ENCODE results near the gene EIF4H. TPM values are rescaled to one million over a fixed set of nuclear protein-coding genes. Genes with fewer than 3 reads are reported as not detected.

The EIF4H gene
- total RNA-seq, 2 donors from 2014 or later: 163 to 219 TPM

DNA sequence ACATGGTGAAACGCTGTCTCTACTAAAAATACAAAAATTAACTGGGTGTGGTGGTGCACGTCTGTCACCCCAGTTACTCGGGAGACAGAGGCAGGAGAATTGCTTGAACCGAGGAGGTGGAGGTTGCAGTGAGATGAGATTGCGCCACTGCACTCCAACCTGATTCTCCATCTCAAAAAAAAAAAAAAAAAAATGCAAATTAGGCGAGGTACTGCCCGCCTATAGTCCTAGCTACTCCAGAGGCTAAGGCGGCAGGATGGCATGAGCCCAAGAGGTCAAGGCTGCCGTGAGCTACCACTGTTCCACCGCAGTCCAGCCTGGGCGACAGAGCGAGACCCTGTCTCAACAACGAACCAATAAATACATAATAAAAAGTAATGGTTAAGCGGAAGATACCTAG is 1.1 kb upstream of the EIF4H start:
- ATAC-seq (peak in 1 of 2 donors; percentile 19), DNase-seq (no peak)
- intact Hi-C loops (cut with DNase I): loop anchor here in 1 of 2 donors (5.0 kb wide), 2 partner anchors 91 to 106 kb away; partner anchors contain the start of gene LIMK1

DNA sequence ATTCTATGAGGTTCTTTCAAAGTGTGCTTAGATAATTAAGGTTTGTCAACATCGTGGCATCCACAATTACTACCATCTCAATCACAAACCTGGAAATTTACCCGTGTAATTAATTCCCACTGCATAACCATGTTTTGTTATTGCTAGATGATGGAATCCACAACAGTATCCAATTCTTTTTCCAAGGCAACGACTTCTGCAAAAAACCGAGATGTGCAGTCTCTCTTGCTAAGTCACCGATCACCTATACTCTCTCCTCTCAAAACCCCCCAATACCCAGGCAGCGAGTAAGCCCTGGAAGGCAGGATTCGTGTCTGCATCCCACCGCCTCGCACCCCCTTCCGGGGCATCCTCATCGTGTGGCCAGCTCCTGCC is 678 bp upstream of the EIF4H start:
- intact Hi-C loops (cut with DNase I): loop anchor here in 1 of 2 donors (5.0 kb wide), 2 partner anchors 91 to 106 kb away; partner anchors contain the start of gene LIMK1
- ATAC-seq: no peak
- no peak for DNase-seq

DNA sequence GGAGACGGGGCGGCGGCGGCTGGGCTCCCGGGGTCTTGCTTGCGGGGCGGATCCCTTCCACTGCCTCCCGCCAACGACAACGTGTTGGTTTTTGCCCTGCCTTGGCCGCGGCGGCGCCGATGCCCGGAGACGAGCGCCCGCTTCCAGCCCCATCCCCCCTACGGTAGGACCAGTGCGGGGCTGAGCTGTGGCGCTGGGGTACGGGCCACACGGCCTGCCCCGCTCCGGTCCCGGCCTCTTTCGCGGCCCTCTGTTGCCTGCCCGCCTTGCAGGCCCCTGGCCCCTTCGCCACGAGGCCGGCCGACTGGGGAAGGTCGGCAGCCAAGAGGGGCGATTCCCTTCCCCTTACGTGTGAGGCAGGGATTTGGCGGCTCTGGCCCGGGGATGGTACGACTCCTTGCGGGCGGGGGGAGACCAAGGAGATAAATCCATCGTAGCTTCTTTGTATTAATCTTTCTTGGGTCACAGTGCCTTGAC is 488 bp downstream of the EIF4H start:
- DNase-seq (peak; percentile 63), ATAC-seq (peak; percentile 44 to 54)
- intact Hi-C loops (cut with DNase I): loop anchor here in 1 of 2 donors (5.0 kb wide), 2 partner anchors 92 to 107 kb away; partner anchors contain the start of gene LIMK1

DNA sequence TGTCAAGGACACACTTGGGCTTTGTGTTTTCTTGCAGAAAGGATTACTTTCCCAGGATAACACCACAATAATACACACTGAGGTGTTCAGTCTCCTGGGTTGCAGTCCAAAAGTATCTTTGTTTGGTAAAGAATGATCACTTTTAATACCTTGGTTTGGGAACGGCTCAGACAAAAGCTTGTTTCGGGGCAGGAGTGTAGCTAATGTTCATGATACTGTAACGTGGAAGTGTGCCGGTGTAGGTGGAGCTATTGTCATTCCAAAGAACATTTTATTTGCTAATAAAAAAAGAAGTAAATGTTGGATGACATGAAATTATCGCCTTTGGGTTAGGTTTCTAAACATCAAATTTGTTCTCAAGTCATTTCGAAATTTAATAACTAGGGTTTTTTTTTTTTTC is 1.2 kb downstream of the EIF4H start:
- DNase-seq: no peak
- no peak for ATAC-seq
- intact Hi-C loops (cut with DNase I): no loop called here

DNA sequence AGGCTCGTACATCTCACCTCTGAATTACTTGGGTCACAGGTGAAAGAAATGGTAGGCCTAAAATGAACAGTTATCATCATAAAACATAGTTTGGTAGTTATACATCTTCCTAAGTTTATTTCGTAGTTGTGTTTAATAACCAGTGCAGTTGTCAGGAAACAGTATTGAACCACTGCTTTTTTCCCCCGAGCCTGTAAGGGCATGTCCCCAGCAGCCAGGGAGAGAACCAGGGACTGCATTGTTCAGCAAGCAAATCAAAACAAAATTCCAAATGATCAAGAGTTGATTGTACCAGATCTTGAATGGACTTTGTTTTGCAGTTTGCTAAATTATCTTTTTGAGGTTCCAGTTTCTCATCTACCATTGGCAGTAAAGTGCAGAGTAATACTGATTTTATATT is 2.4 kb downstream of the EIF4H start:
- DNase-seq (no peak), ATAC-seq (no peak)
- intact Hi-C loops (cut with DNase I): no loop called here

DNA sequence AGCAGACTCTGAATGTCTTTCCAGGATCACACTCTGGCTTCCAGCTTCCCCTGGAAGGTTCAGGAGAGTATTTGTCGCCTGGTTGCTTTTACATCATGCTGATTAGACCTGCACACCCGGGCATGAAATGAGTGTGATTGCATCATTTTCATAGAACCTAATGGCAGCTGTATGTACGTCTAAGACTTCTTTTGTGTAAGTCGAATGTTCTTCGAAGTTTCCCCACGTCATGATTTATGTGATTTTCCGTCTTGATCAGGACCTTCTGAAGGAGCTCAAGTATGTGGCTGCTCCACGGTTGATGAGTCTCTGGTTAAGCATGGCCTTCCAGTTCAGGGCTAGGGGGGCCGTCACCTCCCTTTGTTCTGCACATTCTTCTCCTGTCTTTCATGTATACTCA is 4.5 kb downstream of the EIF4H start:
- DNase-seq: no peak
- intact Hi-C loops (cut with DNase I): no loop called here
- no peak for ATAC-seq

DNA sequence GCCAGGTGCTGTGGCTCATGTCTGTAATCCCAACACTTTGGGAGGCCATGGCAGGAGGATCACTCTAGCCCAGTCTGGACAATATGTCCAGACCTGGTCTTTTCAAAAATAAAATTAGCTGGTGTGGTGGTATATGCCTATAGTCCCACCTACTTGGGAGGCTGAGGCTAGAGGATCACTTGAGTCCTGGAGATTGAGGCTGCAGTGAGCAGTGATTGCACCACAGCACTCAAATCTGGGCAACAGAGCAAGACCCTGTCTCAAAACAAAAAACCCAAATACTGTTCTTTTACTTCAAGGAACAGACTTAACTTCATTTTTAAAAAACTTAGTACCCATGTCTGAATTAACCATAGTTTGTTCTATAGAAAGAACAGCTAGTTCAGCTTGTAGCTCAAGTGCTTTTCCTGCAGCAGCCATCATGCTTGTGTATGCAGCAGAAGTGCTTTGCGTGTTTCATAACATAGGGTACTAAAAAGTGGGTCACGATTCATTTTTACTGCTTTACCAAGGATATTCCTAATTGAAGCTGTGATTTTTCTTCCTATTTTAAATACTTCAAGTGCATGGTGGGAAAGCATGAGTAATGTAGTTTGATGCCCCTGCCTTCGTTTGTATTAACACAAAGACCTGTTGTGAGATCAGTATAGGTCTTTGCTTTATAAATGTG is 5.9 kb downstream of the EIF4H start:
- intact Hi-C loops (cut with DNase I): no loop called here
- no peak for DNase-seq
- no peak for ATAC-seq

DNA sequence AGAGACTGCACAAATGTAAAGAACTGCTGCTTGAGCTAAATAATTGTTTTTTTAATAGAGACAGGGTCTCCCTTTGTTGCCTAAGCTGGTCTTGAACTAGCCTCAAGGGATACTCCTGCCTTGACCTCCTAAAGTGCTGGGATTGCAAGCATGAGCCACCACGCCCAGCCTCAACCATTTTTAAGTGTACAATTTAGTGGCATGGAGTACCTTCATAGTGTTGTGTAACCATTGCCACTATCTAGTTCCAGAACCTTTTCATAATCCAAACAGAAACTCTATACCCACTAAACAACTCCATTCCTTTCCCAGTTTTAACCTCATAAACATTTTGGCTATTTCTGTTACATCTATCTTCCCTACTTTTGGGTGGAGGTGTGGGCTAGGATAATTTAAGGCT is 6.7 kb downstream of the EIF4H start:
- no peak for DNase-seq
- ATAC-seq: no peak
- intact Hi-C loops (cut with DNase I): no loop called here

DNA sequence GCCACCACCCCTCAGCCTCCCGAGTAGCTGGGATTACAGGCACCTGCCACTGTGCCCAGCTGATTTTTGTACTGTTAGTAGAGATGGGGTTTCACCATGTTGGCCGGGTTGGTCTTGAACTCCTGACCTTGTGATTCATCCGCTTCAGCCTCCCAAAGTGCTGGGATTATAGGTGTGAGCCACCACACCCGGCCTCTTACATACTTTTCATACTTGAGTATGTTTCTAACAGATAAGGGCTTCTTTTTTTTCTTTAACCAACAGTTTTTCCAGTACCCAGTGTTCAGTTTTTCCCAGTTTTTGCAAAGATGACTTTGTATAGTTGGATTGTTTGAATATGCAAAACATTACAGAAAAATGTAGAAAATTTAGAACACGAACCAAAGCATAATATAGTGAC is 7.7 kb downstream of the EIF4H start:
- ATAC-seq (no peak), DNase-seq (no peak)
- intact Hi-C loops (cut with DNase I): no loop called here

DNA sequence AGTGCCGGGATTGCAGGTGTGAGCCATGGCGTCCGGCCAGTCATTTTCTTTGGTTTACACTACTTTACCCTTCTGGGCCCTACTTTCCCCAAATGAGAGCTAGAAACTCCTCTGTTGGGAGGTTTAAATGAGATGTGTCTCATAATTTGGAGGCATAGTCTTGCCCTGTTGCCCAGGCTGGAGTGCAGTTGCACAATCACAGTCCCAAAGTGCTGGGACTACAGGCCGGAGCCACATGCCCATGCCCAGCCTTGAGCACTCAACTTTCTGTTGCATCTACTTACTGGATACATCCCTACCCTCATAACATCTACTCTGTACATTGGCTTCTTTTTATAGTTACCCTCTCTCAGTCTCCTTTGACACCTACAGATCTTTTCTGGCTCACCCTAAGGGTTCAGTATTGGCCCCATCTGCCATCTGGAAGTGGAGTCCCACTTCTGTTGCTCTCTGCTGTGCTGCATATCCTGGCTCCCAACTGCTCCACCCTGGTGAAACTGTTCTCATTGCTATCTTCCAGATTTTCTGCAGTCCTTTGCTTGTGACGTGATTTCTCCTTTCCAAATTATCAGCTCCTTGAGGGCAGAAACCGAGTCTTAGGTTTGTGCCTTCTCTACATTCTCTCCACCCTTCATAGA is 8.4 kb downstream of the EIF4H start:
- ATAC-seq (peak in 1 of 2 donors; percentile 7), DNase-seq (no peak)
- intact Hi-C loops (cut with DNase I): no loop called here

DNA sequence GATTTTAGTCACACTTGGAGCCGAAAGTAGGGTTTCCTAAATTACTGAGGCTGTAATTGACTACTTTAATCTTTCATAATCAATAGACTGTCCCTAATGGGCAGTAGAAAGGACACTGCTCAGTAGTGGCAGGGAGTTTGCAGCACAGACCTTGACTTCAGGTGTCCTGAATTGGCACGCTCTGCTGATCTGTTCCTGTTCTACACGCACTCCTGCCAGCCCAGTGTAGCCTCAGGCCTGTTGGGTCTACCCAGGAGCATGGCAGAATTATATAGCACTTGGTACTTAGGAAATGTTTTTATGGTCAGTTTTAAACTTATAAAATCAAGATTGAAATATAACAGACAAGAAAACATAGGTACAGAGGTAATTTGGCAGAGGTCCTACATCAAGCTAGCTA is 9.0 kb downstream of the EIF4H start:
- ATAC-seq (peak in 1 of 2 donors; percentile 12), DNase-seq (no peak)
- intact Hi-C loops (cut with DNase I): no loop called here

DNA sequence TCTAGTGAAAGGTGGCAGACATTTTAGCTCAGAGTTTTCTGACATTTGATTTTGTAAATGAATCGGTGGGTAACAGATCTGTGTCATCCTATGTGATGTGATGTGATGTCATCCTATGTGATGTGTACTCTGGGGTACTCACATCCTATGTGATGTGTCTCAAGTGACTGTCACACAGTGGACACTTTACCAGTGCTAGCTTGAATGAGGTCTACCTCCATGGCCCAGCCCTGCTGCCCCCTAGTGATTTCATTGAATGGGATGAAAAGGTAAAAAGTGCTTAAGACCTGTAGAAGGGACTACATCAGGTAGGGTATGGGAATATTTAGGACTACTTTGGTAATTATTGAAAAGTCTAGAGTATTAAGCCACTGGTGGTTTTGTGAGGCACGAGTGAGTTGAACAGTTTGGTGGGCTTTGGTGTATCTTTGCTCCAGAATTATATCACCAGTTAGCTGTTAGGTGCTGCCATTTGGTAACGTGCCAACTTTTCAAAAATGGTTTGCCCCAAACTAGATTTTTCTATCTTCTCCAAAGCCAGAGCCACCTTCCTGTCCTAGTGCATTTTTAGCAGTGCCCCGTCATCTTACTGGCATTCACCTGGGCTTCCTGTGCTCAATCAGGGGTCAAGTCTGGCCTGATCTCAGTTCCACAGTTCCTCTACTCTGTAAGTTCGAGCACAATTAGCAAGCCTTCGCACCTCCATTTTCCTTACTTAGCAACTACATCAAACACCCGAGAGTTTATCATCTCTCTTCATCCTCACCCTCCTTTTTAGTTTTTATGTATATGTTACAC is 9.7 kb downstream of the EIF4H start:
- DNase-seq (no peak), ATAC-seq (peak in 1 of 2 donors; percentile 12)
- intact Hi-C loops (cut with DNase I): no loop called here

DNA sequence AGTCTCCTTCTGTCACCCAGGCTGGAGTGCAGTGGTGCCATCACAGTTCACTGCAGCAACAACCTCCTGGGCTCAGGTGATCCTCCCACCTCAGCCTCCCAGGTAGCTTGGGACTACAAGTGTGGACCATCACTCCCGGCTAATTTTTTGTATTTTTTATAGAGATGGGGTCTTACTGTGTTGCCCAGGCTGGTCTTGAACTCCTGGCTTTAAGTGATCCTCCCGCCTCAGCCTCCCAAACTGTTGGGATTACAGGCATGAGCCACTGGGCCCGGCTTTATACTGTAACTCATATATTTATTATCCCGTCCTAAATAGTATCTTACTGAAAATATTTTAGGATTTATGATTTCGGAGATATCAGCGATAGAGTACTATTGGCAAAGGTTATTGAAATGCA is 10.9 kb downstream of the EIF4H start:
- ATAC-seq (no peak), DNase-seq (no peak)
- intact Hi-C loops (cut with DNase I): no loop called here

DNA sequence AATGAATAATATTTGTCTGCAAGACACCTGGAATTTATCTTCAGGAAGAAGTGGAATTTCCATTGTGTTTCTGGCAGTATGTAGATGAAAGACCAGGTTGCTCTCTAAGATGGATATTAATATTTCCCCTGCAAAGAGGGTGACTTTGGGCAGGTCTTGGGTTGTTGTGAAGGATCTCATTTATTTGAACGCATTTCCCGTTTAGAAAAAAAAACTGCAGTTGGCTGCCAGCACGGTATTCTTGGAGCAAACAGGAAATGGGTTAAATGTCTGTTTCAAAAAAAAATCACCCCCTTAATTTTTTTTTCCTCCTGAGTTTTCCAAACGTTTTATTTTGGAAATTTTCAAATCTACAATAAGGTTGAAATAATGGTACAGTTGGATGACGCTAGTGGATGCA is 11.5 kb downstream of the EIF4H start:
- ATAC-seq: no peak
- no peak for DNase-seq
- intact Hi-C loops (cut with DNase I): no loop called here

DNA sequence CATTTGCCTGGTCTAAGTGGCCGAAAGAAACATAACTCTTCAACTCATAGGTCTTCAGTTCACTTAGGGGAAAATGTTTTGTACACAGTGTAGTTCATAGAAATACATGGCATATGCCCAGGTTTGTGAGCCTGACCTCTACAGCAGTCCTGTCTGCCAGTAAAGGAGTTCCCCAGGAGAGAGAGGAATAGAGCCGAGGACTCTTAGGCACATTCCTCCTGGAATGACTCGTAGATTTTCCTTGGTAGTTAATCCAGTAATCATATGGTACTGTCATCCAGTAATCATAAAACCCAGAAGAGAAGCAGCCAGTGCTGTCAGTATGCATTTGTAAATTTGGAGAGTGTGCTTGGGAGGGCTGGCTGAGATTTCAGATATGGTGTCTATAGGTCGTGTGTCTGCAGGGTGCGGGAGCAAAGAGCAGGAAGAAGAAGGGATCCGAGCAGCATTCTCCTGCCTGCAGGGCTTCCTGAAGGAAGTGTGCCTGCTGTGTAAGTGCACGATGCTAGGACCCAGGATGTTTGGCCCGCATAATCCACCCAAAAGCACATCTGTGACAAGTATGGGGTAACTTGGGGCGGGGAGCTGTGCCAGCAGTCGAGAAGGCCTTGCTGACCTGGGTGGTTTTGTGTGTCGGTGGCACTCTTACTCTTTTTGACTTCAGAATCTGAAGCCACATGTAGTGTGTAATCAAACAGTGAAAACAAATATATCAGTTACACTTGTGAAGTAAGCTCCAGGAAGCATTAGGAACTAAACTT is 13.9 kb downstream of the EIF4H start:
- intact Hi-C loops (cut with DNase I): no loop called here
- DNase-seq (no peak), ATAC-seq (peak; percentile 48 to 63)

DNA sequence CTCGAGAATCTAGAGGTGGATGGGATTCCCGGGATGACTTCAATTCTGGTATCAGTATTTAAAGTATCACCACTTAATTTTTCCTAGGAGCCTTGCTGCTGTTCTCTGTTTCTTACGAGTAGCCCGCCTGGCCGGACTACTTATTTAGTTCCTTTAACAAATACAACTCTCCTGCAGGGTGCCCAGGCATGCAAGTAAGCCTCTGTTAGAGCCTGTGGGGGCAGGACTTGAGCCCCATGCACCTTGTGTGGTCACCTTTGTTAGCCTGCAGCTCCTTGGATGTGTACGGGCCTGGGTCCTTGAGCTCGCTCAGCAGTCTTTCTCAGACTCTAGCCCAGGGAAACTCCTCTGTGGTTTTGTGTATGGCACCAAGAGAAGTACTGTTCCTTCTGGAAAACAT is 16.1 kb downstream of the EIF4H start:
- ATAC-seq (no peak), DNase-seq (no peak)
- intact Hi-C loops (cut with DNase I): no loop called here

DNA sequence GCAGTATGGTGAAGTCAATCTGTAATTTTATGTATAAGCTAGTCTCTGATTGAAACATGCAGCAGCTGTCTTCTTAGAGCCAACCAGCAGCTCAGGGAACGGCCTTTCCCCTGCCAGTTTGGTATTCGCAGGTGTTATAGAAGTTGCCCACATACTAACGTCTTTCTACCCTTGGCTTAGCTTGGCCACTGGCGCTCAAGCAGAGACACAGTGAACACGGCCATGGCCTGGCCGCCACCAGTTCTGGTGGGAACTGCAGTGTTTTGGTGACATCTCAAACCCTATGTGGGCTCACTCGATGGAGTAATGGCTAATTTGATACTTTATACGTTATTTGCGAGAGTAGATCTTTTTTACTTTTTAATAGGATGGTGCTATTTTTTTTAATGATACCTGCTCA is 17.1 kb downstream of the EIF4H start:
- ATAC-seq: no peak

DNA sequence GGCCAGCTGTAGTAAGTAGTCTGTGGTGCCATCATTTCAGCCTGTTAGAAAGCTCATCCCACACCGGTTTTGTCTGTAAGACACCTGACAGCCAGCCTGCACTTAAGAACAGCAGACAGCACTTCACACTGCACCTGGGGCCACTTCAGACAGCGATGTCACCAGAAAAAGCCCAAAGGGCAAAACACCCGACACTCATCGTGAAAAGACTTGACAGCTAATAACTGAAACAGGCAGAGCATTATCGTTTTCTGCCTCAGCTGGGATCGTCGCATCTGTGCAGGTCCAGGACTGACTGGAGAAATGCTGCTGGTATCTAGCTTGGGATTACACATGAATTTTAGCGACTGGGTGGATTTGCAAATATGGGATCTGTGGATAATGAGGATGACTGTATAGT is 18.9 kb downstream of the EIF4H start:
- intact Hi-C loops (cut with DNase I): no loop called here
- DNase-seq: no peak

More for the DNA sequence above, 17.1 kb downstream of the EIF4H start:
- intact Hi-C loops (cut with DNase I): no loop called here
- no peak for DNase-seq

DNA sequence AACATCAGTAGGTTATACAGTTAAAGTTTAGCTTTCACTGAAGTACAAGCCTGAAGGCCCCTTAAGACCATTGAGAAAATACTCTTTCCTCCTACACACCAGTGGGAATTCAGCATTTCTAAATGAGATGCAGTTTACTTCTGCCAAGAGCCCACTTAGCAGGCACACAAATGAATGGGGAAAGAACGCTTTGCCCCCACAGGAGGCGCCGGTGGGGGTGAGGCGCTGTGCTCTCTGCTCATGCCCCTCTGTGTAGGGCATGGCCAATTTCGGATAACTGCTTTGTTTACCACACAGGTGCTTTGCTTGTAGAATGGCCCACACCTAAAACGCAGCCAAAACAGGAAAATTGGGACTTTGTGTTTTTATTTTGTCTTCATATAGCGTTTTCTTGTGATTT is 19.8 kb downstream of the EIF4H start:
- intact Hi-C loops (cut with DNase I): no loop called here
- ATAC-seq (no peak), DNase-seq (no peak)

More for the DNA sequence above, 18.9 kb downstream of the EIF4H start:
- ATAC-seq: no peak
